Pancreas (tissue), 10 donors: Measurements from ENCODE around the gene RYK. TPM values are rescaled to one million over a fixed set of nuclear protein-coding genes. Genes with fewer than 3 reads are reported as not detected.
A peak's percentile ranks its signal among the peaks of the same experiment; 100 is the strongest.

ENCODE experiments used
- ATAC-seq, 4 donors: fragments of 200-7000 bp; cut with Tn5 transposase; one replicate each; pipeline versions ENCODE4 v1.8.0 to v1.9.1; 2020; ENCODE audit warnings: mild to moderate bottlenecking in 4 of 4, moderate library complexity in 4 of 4
- DNase-seq, 6 donors: peaks; one replicate each; pipeline ENCODE4 v3.0.0-alpha.2; 2020
- FAIRE-seq: peaks from 2 replicates; lab custom pipeline; 2012; peaks lifted over from hg19 to GRCh38; lab: Jason Lieb, UNC
- H3K27ac ChIP-seq, 4 donors: fragments of 200-600 bp; sonication (generic); 1 replicate in 3 of 4; 2 replicates in 1 of 4; pipeline versions ENCODE4 v1.5.0 to v1.8.0; 2020
- H3K27me3 ChIP-seq, 4 donors: fragments of 200-600 bp; one replicate each; pipeline ENCODE4 v1.8.0; 2021
- H3K36me3 ChIP-seq, 3 donors: fragments of 200-600 bp; sonication (generic) in 1 of 3; one replicate each; pipeline versions ENCODE4 v1.5.0 to v1.8.0; 2020 to 2021
- H3K4me1 ChIP-seq, 3 donors: fragments of 200-600 bp; one replicate each; pipeline ENCODE4 v1.8.0; 2021
- H3K4me3 ChIP-seq, 4 donors: fragments of 200-600 bp; sonication (generic) in 2 of 4; one replicate each; pipeline versions ENCODE4 v1.5.0 to v1.8.0; 2020 to 2021
- H3K9me3 ChIP-seq, 4 donors: fragments of 200-600 bp; one replicate each; pipeline ENCODE4 v1.8.0; 2021
- WGBS, 2 donors: extraction: QIAGEN DNeasy Blood & Tissue Kit; methylation state at CpG; one replicate each; pipeline ENCODE4 v1.1.7; 2013; 5-methylcytosine and 5-hydroxymethylcytosine counted together
- intact Hi-C, 3 donors: fragments of 100-400 bp; cut with DNase I; formaldehyde crosslinking; loops; one replicate each; pipeline versions ENCODE4 v1.11.1 to v1.14.2; 2022
- polyA plus RNA-seq, 2 donors: library from polyadenylated mRNA; stranded (reverse); fragments of 200-250 nt; gene quantifications; one replicate each; pipeline ENCODE4 v1.2.3, GENCODE V29; 2013
- total RNA-seq, 6 donors: library from RNA; stranded (reverse); fragmentation: NEBNext Ultra II Directional in 4 of 6; extraction: Animal tissue kit (Norgen Biotek cat#: 25700) in 4 of 6; gene quantifications; one replicate each; pipeline versions ENCODE4 v1.2.1 to v1.2.4, GENCODE V29; 2021 to 2023
- TF ChIP-seq, protein P1 (sequence below), 4 donors: fragments of 200-600 bp; sonication (generic) in 3 of 4; IDR thresholded peaks; one replicate each; pipeline versions ENCODE4 v1.5.0 to v1.8.0; 2021; ENCODE audit warnings: antibody characterized with exemption in 4 of 4
- donor health status: healthy with polysubstance abuse.
- donor health status: DM: no; HTN: no; CAD: no; lungs with moderate emphysema.
- donor health status: DM: no; HTN: no; CAD: no.
- donor health status: control.
- donor health status: control.
- donor health status: Bipolar disorder and iron deficiency.
- donor health status: DM: yes; HTN: yes; CAD: no.
- donor health status: DM: no; HTN: no; CAD: no.
- donor health status: DM: no; HTN: no; CAD: no.
- donor health status: DM: yes; HTN: yes; CAD: no.

RYK gene
- total RNA-seq, result 10 to 100 TPM; 14.9 to 31.9 (median 20.5) TPM
- 10 to 100 TPM; 13.8 to 22.8 TPM for polyA plus RNA-seq

- FAIRE-seq (no peak), DNase-seq (peak; percentile 74 to 91 (median 82))
Measured at GRCh38 chr3:134250717-134251220, at the start of gene RYK. TSS of gene RYK (minus strand) at chr3:134250859. CDS start at chr3:134250654, 205 bp downstream.

DNA sequence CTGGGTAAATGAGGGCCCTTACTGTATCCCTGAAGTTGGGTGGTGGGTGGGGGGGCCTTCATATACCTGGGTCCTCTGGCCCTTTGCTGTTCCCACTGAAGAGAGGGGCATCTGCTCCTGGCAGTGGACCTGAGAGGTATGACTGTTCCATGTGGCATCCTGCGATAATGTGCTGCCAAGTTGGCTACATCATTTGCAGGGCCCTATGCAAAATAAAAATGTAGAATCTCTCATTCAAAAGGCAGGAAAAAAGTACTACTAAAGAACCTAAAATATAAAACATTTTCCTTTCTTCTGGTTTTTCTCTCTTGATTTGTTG, 49.2 kb upstream of the RYK start:
- WGBS, 2 donors, result 89 to 95% methylated on average over 1 of the region's 1 CpG
- FAIRE-seq (no peak), ATAC-seq (no peak), DNase-seq (no peak)
- TF ChIP-seq, protein P1, sequence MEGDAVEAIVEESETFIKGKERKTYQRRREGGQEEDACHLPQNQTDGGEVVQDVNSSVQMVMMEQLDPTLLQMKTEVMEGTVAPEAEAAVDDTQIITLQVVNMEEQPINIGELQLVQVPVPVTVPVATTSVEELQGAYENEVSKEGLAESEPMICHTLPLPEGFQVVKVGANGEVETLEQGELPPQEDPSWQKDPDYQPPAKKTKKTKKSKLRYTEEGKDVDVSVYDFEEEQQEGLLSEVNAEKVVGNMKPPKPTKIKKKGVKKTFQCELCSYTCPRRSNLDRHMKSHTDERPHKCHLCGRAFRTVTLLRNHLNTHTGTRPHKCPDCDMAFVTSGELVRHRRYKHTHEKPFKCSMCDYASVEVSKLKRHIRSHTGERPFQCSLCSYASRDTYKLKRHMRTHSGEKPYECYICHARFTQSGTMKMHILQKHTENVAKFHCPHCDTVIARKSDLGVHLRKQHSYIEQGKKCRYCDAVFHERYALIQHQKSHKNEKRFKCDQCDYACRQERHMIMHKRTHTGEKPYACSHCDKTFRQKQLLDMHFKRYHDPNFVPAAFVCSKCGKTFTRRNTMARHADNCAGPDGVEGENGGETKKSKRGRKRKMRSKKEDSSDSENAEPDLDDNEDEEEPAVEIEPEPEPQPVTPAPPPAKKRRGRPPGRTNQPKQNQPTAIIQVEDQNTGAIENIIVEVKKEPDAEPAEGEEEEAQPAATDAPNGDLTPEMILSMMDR (IDR thresholded peaks at IDR 0.05), result no peak
- intact Hi-C loops, result loop anchor here in 2 of 3 donors (5.0 to 10.0 kb wide), 2 partner anchors 85 to 88 kb away; no protein-coding TSS in a partner anchor
- Histone ChIP-seq H3K36me3 (no peaks in the 10 kb centered on the region), H3K4me3 (no peak overlapping the region), H3K4me1 (no peaks in the 10 kb centered on the region), H3K27me3 (no peaks in the 10 kb centered on the region), H3K9me3 (no peaks in the 10 kb centered on the region), H3K27ac (no peak overlapping the region)

More at GRCh38 chr3:134250717-134251220, at the start of gene RYK:
- WGBS, 2 donors, result 0 to 1% methylated on average over 56 to 59 of the region's 59 CpGs
- no peaks in the 10 kb centered on the region for H3K9me3 ChIP-seq
- TF ChIP-seq, protein P1 (IDR thresholded peaks at IDR 0.05), result no peak
- peak; percentile 93 to 96 (median 94) for ATAC-seq
- no peaks in the 10 kb centered on the region for H3K27me3 ChIP-seq
- H3K36me3 ChIP-seq, result no peaks in the 10 kb centered on the region
- H3K4me1 ChIP-seq, result peaks cover 0 to 10% (median 8%) of the 10 kb centered on the region in 3 donors
- intact Hi-C loops, result no loop called here
- peak within 1 kb of the TSS; percentile 75 to 91 (median 84) for H3K27ac ChIP-seq
- peak within 1 kb of the TSS; percentile 31 to 87 (median 72) for H3K4me3 ChIP-seq

DNA sequence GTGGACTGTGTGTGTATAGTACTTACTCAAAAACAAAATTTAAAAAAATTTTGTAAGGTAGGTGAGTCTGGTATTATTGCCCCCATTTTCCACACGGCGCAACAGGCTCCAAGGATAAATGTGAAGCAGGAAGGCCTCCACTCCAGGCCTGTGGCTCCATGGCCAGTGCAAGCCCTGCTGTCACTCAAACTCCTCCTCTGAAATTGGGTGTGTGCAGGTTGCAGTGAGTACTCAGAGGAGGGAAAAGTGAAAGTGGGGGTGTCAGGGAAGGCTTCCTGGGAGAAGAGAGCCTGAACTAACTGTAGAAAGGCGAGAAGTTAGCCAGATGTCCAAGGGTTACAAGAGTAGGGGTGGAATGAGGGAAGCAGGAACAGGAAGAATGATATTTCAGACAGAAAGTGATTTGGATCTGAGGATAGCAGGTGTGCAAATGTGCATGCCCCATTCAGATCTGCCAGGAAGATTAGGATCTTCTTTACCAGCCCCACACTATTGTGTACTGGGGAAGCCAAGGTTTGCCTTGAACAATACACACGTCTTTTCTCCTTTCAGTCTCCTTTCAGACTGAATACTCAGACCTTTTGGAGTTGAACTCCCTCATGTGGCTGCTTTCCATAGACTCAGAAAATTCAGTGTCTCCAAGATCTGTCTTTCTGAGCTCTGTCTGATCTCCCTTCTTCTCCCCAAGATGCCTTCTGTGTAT, 48.7 kb upstream of the RYK start:
- FAIRE-seq, result no peak
- Histone ChIP-seq H3K36me3 (no peaks in the 10 kb centered on the region), H3K27ac (no peak overlapping the region), H3K27me3 (no peaks in the 10 kb centered on the region), H3K4me1 (peaks cover 0 to 4% (median 0%) of the 10 kb centered on the region in 3 donors), H3K4me3 (no peak overlapping the region), H3K9me3 (no peaks in the 10 kb centered on the region)
- WGBS, 2 donors, result 66 to 72% methylated on average over 4 of the region's 4 CpGs
- no peak for DNase-seq
- peak; percentile 58 to 77 (median 74) for ATAC-seq
- TF ChIP-seq, protein P1 (IDR thresholded peaks at IDR 0.05), result no peak
- intact Hi-C loops, result loop anchor here in 1 of 3 donors (10.0 kb wide), 1 partner anchor 85 kb away; no protein-coding TSS in a partner anchor

DNA sequence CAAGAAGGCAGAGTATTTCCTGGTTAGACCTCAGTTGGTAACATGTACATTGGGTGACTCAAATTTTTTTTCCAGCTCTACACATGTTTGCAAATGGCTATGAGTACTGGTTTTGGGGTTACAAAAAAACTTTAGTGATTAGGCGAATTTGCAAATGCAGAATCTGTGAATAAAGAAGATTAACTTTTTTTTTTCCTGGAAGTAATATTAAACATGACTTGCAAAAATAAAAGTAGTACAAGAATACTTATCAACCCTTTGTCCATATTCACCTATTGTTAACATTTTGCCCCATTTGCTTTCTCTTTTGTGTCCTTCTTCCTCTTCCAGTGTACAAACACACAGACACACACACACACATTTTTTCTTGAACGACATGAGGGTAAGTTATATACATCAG, 47.6 kb upstream of the RYK start:
- 93 to 97% methylated on average over 2 of the region's 2 CpGs for WGBS, 2 donors
- FAIRE-seq, result no peak
- TF ChIP-seq, protein P1 (IDR thresholded peaks at IDR 0.05), result no peak

More for the DNA sequence above, 47.6 kb upstream of the RYK start:
- Histone ChIP-seq H3K4me3 (no peak overlapping the region), H3K27ac (no peak overlapping the region), H3K9me3 (no peaks in the 10 kb centered on the region), H3K36me3 (no peaks in the 10 kb centered on the region), H3K27me3 (no peaks in the 10 kb centered on the region), H3K4me1 (peaks cover 0 to 5% (median 0%) of the 10 kb centered on the region in 3 donors)
- no peak for DNase-seq
- intact Hi-C loops, result loop anchor here in 1 of 3 donors (10.0 kb wide), 1 partner anchor 83 kb away; no protein-coding TSS in a partner anchor
- ATAC-seq, result no peak
